ENCODE data around the gene SHB.

The SHB gene

DNA sequence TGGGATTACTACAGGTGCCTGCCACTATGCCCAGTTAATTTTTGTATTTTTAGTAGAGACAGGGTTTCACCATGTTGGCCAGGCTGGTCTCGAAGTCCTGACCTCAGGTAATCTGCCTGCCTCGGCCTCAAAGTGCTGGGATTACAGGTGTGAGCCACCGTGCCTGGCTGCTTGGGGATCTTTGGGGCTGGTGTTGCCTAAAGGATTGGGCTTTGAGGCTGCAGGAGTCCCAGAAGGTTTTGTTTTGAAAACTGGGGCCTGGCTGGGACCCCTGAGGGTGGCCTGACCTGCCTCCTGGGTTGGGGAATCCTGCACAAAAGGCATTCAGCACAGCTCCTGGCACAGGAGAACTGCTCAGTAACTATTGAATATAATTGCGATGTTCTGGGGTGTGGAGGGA, 25.1 kb upstream of the SHB start:
- H3K4me1 ChIP-seq, result no peaks in the 10 kb centered on the region
- H3K9ac ChIP-seq, result no peak overlapping the region
- no peak overlapping the region for H3K4me2 ChIP-seq (ENCODE audit: low read length)
- no peaks in the 10 kb centered on the region for H3K79me2 ChIP-seq
- H3K9me3 ChIP-seq (ENCODE audit: control insufficient read depth, low read length), result peaks cover 5% of the 10 kb centered on the region
- H3K27me3 ChIP-seq (ENCODE audit: control insufficient read depth, insufficient read depth, low read length), result no peaks in the 10 kb centered on the region
- TF ChIP-seq, protein P1, sequence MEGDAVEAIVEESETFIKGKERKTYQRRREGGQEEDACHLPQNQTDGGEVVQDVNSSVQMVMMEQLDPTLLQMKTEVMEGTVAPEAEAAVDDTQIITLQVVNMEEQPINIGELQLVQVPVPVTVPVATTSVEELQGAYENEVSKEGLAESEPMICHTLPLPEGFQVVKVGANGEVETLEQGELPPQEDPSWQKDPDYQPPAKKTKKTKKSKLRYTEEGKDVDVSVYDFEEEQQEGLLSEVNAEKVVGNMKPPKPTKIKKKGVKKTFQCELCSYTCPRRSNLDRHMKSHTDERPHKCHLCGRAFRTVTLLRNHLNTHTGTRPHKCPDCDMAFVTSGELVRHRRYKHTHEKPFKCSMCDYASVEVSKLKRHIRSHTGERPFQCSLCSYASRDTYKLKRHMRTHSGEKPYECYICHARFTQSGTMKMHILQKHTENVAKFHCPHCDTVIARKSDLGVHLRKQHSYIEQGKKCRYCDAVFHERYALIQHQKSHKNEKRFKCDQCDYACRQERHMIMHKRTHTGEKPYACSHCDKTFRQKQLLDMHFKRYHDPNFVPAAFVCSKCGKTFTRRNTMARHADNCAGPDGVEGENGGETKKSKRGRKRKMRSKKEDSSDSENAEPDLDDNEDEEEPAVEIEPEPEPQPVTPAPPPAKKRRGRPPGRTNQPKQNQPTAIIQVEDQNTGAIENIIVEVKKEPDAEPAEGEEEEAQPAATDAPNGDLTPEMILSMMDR (IDR thresholded peaks at IDR 0.05), result no peak
- no peaks in the 10 kb centered on the region for H3K36me3 ChIP-seq (ENCODE audit: control insufficient read depth, insufficient read depth, low read length)
- H3K27ac ChIP-seq, result no peak overlapping the region
- H2AFZ ChIP-seq, result no peak overlapping the region
- no peak overlapping the region for H3K4me3 ChIP-seq (ENCODE audit: low read depth, low read length)

DNA sequence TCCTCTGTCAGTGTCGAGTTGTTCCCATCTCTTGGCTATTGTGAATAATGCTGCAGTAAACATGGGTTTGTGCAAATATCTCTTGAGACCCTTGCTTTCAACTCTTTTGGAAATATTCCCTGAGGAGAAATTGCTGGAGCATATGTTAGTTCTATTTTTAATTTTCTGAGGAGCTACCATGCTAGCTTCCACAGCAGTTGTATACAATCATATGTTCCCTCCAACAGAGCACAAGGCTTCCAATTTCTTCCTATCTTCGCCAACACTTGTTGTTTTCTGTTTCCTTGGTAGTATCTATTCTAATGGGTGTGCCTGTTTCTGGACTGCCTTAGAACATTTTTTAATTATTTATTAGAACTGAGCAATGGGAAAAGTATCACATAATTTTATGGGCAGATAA, 23.6 kb upstream of the SHB start:
- H3K27me3 ChIP-seq (ENCODE audit: control insufficient read depth, insufficient read depth, low read length), result no peaks in the 10 kb centered on the region
- no peaks in the 10 kb centered on the region for H3K4me1 ChIP-seq
- no peak overlapping the region for H3K4me3 ChIP-seq (ENCODE audit: low read depth, low read length)
- no peaks in the 10 kb centered on the region for H3K9me3 ChIP-seq (ENCODE audit: control insufficient read depth, low read length)
- TF ChIP-seq, protein P1 (IDR thresholded peaks at IDR 0.05), result no peak
- H3K9ac ChIP-seq, result no peak overlapping the region
- H3K27ac ChIP-seq, result no peak overlapping the region
- no peaks in the 10 kb centered on the region for H3K79me2 ChIP-seq
- H2AFZ ChIP-seq, result no peak overlapping the region
- H3K36me3 ChIP-seq (ENCODE audit: control insufficient read depth, insufficient read depth, low read length), result no peaks in the 10 kb centered on the region
- no peak overlapping the region for H3K4me2 ChIP-seq (ENCODE audit: low read length)

DNA sequence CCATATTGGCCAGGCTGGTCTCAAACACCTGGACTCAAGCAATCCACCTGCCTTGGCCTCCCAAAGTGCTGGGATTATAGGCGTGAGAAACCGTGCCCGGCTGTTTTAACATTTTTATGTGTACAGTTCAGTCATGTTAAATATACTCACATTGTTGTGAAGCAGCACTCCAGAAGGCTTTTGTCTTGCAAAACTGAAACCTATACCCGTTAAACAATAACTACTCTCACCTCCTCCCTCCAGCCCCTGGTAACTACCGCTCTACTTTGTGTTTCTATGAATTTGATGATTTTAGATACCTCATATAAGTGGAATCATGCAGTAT, 23.1 kb upstream of the SHB start:
- Histone ChIP-seq H3K27ac (no peak overlapping the region), H3K36me3 (ENCODE audit: control insufficient read depth, insufficient read depth, low read length) (no peaks in the 10 kb centered on the region), H3K9ac (no peak overlapping the region), H3K9me3 (ENCODE audit: control insufficient read depth, low read length) (no peaks in the 10 kb centered on the region), H2AFZ (no peak overlapping the region), H3K79me2 (no peaks in the 10 kb centered on the region), H3K27me3 (ENCODE audit: control insufficient read depth, insufficient read depth, low read length) (no peaks in the 10 kb centered on the region), H3K4me3 (ENCODE audit: low read depth, low read length) (no peak overlapping the region), H3K4me1 (no peaks in the 10 kb centered on the region), H3K4me2 (ENCODE audit: low read length) (no peak overlapping the region)
- TF ChIP-seq, protein P1 (IDR thresholded peaks at IDR 0.05), result no peak

DNA sequence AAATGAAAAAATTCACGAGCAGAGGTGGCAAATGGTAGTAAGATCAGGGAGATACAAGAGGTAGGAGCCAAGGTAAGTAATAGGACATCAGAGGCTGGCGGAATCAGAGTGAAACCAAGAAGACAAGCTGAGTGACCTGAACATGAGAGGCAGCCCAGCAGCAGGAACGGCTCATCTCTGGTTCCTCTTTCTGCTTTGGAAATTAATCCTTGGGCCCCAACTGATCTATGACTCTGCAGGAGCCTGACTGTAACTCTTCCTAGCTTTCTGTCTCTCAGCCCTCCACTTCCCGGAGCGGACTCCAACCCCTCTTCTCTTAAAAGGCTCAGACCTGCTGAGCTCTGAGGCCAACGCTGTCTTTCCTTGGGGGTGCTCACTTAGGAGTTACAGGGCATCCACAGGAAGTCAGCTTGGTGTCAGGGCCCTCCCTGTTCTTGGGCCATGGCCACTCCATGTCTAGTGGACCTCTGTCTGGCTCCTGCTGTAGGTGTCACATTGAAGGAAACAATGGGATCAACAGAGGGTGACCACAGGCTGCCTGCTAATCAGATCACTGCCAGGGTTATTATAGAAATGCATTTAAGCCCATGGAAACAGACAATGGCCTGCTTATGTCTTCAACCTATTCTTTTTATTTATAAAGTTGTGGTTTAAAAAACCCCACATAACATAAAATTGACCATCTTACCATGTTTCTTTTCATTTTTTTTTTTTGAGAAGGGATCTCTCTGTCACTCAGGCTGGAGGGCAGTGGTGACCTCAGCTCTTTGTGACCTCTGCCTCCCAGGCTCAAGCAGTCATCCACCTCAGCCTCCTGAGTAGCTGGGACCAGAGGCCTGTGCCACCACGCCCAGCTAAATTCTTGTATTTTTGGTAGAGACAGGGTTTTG, 22.5 kb upstream of the SHB start:
- Histone ChIP-seq H3K4me3 (ENCODE audit: low read depth, low read length) (no peak overlapping the region), H3K4me1 (no peaks in the 10 kb centered on the region), H3K27me3 (ENCODE audit: control insufficient read depth, insufficient read depth, low read length) (no peaks in the 10 kb centered on the region), H2AFZ (no peak overlapping the region), H3K27ac (no peak overlapping the region), H3K36me3 (ENCODE audit: control insufficient read depth, insufficient read depth, low read length) (no peaks in the 10 kb centered on the region), H3K9me3 (ENCODE audit: control insufficient read depth, low read length) (no peaks in the 10 kb centered on the region), H3K4me2 (ENCODE audit: low read length) (no peak overlapping the region), H3K9ac (no peak overlapping the region), H3K79me2 (no peaks in the 10 kb centered on the region)
- TF ChIP-seq, protein P1 (IDR thresholded peaks at IDR 0.05), result no peak

DNA sequence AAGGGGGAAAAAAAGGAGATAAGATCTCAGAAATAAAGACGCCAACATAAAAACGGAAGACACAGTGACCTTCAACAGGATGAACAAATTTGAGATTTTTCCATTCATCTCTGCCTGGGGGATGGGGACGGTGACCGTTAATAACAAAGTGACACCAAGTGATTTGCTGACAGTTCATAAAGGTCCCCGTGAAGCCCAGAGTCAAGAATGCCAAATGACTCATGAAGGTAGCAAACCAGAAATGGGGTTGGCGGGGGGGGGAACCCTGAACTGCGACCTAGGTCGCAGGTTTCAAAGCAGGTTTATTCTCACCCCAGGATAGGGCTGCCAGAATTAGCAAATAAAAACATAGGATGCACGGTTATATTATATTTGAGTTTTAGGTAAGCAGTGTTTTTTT, 21.1 kb upstream of the SHB start:
- no peak overlapping the region for H3K4me2 ChIP-seq (ENCODE audit: low read length)
- no peaks in the 10 kb centered on the region for H3K36me3 ChIP-seq (ENCODE audit: control insufficient read depth, insufficient read depth, low read length)
- no peaks in the 10 kb centered on the region for H3K79me2 ChIP-seq
- H2AFZ ChIP-seq, result no peak overlapping the region
- H3K9me3 ChIP-seq (ENCODE audit: control insufficient read depth, low read length), result no peaks in the 10 kb centered on the region
- TF ChIP-seq, protein P1 (IDR thresholded peaks at IDR 0.05), result no peak
- no peak overlapping the region for H3K9ac ChIP-seq
- H3K4me1 ChIP-seq, result no peaks in the 10 kb centered on the region
- H3K27ac ChIP-seq, result no peak overlapping the region
- no peak overlapping the region for H3K4me3 ChIP-seq (ENCODE audit: low read depth, low read length)
- H3K27me3 ChIP-seq (ENCODE audit: control insufficient read depth, insufficient read depth, low read length), result no peaks in the 10 kb centered on the region

All from parathyroid adenoma (tissue), 2 donors.